ENCODE data around the gene TTC9. TPM values are rescaled to one million over a fixed set of nuclear protein-coding genes. Genes with fewer than 3 reads are reported as not detected.

TTC9 gene
- total RNA-seq, 2 donors from 2014 or later, result 1.6 to 2.6 TPM

DNA sequence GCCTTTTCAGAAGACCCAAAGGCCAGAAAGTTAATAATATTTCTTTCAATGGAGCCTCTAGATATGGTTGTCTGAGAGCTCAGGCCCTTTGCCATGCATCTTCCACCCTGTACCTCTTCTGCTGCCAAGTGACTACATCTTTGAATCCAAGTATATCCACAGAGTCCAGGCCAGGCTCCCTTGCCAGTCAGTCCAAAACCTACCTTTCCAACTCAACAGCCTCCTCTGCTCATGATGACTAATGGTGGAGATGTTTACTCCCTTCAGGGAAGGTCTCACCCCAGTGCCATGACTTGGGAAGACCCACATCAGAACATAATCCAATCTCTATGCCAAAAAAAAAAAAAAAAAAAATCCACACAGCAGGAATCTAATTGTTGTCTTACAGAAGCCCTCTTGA is 20.4 kb downstream of the TTC9 start:
- TF ChIP-seq POLR2A (IDR thresholded peaks at IDR 0.05), result no peak
- TF ChIP-seq, protein P1, sequence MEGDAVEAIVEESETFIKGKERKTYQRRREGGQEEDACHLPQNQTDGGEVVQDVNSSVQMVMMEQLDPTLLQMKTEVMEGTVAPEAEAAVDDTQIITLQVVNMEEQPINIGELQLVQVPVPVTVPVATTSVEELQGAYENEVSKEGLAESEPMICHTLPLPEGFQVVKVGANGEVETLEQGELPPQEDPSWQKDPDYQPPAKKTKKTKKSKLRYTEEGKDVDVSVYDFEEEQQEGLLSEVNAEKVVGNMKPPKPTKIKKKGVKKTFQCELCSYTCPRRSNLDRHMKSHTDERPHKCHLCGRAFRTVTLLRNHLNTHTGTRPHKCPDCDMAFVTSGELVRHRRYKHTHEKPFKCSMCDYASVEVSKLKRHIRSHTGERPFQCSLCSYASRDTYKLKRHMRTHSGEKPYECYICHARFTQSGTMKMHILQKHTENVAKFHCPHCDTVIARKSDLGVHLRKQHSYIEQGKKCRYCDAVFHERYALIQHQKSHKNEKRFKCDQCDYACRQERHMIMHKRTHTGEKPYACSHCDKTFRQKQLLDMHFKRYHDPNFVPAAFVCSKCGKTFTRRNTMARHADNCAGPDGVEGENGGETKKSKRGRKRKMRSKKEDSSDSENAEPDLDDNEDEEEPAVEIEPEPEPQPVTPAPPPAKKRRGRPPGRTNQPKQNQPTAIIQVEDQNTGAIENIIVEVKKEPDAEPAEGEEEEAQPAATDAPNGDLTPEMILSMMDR (IDR thresholded peaks at IDR 0.05), result no peak
- DNase-seq, result no peak
- peaks cover 30% of the 10 kb centered on the region for H3K4me1 ChIP-seq
- no peaks in the 10 kb centered on the region for H3K27me3 ChIP-seq
- H3K27ac ChIP-seq, result no peak overlapping the region
- no peak overlapping the region for H3K4me3 ChIP-seq
- H3K9me3 ChIP-seq, result no peaks in the 10 kb centered on the region
- intact Hi-C loops (cut with DNase I), result no loop called here
- ATAC-seq, result no peak
- H3K36me3 ChIP-seq (replicated peaks in 1 of 2; ENCODE audit: insufficient read depth in 1 of 2, low read depth in 2 of 2), result no peaks in the 10 kb centered on the region

DNA sequence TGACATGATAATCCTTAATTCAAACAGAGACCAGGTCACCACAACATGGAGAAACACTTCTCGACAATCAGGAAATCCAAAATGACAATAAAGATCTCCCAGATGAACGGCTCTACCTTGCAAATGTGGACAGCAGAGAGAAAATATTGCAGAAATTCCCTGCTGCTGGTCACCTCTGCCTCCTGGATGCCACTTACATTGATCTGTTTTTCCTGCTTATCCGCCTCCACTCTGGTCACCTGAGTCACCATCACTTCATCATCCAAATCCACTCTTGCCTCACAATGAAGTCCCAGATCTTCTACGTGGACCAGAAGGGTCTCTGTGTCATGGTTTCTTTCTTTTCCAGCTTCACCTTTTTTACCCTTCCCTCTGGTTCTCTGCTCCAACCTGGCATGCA is 21.1 kb downstream of the TTC9 start:
- no peaks in the 10 kb centered on the region for H3K36me3 ChIP-seq (replicated peaks in 1 of 2; ENCODE audit: insufficient read depth in 1 of 2, low read depth in 2 of 2)
- DNase-seq (no peak), ATAC-seq (no peak)
- H3K27ac ChIP-seq, result peak overlapping the region in 3 of 4 donors; percentile 41 to 95 (median 89)
- no peaks in the 10 kb centered on the region for H3K9me3 ChIP-seq
- H3K27me3 ChIP-seq, result no peaks in the 10 kb centered on the region
- intact Hi-C loops (cut with DNase I), result no loop called here
- no peak overlapping the region for H3K4me3 ChIP-seq
- H3K4me1 ChIP-seq, result peaks cover 30% of the 10 kb centered on the region
- 64 to 70% methylated on average over 4 of the region's 4 CpGs for WGBS, 2 donors
- TF ChIP-seq, protein P1 (IDR thresholded peaks at IDR 0.05), result no peak
- TF ChIP-seq POLR2A (IDR thresholded peaks at IDR 0.05), result no peak

DNA sequence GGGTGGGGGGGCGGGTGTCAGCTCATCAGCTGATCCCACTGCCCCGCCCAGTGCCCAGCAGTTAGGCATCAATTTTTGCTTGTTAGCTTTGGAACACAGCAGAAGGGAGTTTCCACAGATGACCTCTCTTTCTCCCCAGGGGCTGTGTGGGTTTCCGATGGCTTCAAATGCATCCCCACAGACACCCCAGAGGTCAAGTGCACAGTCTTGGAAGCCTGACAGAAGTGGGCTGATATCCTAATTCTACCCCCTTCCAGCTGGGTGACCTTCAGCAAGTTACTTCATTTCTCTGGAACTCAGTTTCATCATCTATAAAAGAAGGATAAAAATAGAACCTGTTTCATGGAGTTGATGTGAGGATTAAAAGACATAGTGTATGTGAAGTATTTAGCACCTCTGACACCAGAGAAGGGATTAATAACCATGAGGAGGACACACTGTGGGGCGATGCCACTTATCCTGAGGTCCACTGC is 22.0 kb downstream of the TTC9 start:
- intact Hi-C loops (cut with DNase I), result no loop called here
- no peaks in the 10 kb centered on the region for H3K9me3 ChIP-seq
- 69 to 72% methylated on average over 4 of the region's 4 CpGs for WGBS, 2 donors
- H3K4me3 ChIP-seq, result no peak overlapping the region
- DNase-seq, result peak in 3 of 4 donors; percentile 8 to 22 (median 15)
- peak overlapping the region; percentile 58 to 95 (median 88) for H3K27ac ChIP-seq
- H3K4me1 ChIP-seq, result peaks cover 30% of the 10 kb centered on the region
- H3K36me3 ChIP-seq (replicated peaks in 1 of 2; ENCODE audit: insufficient read depth in 1 of 2, low read depth in 2 of 2), result no peaks in the 10 kb centered on the region
- ATAC-seq, result peak; percentile 44
- H3K27me3 ChIP-seq, result no peaks in the 10 kb centered on the region
- no peak for TF ChIP-seq POLR2A (IDR thresholded peaks at IDR 0.05)
- TF ChIP-seq, protein P1 (IDR thresholded peaks at IDR 0.05), result no peak

DNA sequence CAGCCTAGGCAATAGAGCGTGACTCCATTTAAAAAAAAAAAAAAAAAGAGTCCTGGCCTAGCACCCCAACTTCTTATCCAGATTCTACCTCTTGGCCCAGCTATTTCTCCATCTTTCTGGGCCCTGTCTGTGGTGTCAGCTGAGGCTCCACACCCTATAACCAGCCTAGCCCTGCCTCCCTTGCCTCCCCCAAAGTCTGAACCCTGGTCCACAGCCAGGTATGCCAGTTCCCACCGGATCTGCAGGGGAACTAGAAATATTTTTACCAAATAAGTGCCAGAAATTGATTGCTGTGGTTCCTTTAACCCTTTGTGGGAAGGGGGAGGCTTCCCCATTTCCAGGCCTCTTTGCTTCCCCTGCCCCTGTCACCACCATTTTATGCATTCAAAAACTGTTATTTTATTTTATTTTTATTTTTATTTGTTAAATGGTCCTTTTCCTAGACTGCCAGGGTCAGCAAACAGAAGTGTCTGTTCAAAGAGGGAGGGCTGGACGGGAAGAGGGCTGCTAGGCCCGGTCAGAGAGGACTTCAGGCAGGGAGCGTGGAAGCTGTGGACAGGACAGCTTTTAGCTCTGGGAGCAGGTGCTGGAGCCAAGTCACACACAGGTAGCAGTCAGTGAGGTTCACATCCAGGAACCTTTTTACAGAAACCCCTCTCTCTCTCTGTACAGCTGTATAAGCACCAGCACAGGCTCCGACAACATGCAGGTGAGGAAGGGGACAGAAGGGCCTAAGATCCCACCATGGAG is 23.2 kb downstream of the TTC9 start:
- intact Hi-C loops (cut with DNase I), result no loop called here
- ATAC-seq (peak; percentile 37), DNase-seq (peak in 2 of 4 donors; percentile 29 to 38)
- Histone ChIP-seq H3K9me3 (no peaks in the 10 kb centered on the region), H3K4me3 (no peak overlapping the region), H3K4me1 (peaks cover 30% of the 10 kb centered on the region), H3K27me3 (no peaks in the 10 kb centered on the region), H3K27ac (peak overlapping the region; percentile 67 to 95 (median 88)), H3K36me3 (replicated peaks in 1 of 2; ENCODE audit: insufficient read depth in 1 of 2, low read depth in 2 of 2) (no peaks in the 10 kb centered on the region)
- WGBS, 2 donors, result 59 to 65% methylated on average over 5 to 6 of the region's 6 CpGs
- no peak for TF ChIP-seq POLR2A (IDR thresholded peaks at IDR 0.05)
- TF ChIP-seq, protein P1 (IDR thresholded peaks at IDR 0.05), result no peak

Measured in body of pancreas (tissue), 4 donors.